Medulla oblongata (tissue), 1 donor: ENCODE results near the gene PUM2.

Source experiments
- DNase-seq: peaks from one replicate; pipeline ENCODE4 v3.0.0-alpha.2; 2015; ENCODE audit errors: extremely low spot score

The PUM2 gene

DNA sequence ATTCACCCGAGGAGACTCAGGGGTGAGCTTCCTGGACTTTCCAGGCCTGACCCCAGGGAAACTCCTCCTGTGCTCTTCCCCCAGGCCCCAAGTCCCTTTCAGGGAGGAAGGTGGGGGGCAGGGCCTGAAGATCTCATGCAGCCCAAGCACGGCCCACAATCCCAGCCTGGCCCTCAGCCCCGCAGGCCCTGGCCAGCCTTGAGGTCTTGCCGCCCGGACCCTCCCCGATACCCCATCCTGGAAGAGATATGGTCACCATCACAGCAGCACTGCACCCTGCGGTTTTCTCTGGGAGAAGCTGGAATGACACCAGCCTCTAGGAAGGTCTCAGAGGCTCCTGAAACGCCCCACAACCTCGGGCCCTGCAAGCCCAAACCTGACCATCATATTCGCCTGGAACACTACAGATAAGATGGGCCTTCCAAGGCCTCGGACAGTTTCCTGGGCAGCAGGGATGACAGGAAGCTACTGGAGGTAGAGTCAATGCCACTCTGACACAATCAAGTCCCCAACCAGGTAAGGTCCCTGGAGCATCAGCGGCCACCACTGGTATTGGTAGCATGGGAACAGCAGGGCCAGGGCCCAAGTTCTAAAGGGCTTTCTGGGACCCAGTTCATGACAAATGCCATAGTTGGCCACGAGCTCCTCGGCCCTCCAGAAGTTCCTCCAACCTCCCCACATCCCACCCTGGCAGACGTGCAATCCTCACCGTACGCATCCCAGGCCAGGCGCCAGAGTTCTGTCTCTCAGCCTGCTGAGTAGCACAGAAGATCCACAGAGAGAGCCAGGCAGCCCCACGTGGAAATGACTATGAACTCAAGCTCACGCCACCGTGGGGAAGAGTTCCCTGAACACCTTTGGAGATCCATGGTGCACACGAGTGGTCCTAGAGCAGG, 134.3 kb downstream of the PUM2 start:
- DNase-seq: no peak

- DNase-seq: no peak
Measured at GRCh38 chr2:20215183-20216040, 135.2 kb downstream of the PUM2 start.

DNA sequence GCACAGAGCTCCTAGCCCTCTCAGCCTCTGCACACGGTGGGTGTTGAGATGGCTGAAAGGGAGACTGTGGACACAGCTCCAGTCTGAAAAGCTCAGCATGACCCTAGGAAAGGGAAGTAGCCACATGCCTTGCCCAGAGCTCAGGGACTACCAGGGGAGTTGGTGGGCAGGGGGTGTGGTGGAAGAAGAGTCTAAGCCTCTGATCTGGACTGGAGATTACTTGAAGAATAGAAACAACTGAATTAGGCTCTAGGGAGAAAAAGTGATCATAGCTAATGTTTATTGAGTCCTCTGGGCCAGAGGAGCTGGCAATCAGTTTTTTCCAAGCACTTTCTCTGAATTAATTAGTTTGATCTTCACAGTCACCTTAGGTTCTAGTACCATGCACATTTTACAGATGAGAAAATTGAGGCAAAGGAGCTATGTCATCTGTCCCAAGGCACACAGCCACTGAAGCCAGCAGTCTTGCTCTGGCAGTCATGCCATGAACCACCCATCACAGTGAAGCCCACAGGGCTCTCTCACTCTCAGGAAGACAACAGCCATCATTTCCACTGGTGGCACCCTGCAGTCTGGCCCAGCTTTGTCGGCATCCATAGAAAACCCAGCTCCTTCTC, 136.0 kb downstream of the PUM2 start:
- no peak for DNase-seq

DNA sequence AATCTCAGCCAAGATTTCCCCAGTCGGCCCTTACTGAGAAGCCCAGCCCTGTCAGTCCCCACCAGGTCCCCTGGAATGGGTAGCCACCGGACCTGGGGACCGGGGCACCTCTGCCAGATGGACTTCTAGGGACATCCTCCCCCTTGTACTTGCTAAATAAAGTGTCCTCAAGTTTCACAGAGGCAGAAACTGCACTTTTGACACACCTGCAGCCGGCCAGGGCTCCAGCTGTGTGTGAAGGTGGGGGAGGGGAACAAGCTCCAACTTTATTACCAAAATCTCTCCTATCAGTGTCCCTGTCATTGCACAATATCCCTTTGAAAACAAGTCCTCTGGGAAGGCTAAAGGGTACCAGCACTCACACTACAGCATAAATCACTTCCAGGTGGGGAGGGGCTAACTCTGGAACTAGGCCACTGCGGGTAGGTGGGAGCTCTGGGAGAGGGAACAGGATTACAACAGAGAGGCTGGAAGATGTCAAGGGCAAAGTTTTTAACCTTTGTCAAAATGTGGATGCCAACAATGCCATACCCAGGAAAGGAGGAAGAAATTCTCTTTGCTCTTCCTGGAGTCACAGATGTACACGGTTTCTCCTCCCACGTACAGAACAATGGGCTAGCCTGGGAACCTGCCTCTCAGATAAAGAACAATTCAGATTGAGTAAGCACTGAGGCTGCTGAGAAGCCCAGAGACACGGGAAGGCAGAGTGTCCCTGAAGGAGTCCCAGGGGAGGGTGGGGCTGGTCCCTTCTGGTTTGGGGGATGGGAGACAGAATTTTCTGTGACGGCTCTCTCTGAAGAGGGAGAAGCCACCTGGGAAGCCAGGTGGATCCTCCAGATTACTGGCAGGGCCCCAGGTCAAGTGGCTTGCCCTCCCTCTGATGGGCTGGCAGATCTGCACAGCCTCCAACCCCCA, 136.7 kb downstream of the PUM2 start:
- DNase-seq: no peak

- no peak for DNase-seq
Measured at GRCh38 chr2:20212871-20213503, 137.7 kb downstream of the PUM2 start.

DNA sequence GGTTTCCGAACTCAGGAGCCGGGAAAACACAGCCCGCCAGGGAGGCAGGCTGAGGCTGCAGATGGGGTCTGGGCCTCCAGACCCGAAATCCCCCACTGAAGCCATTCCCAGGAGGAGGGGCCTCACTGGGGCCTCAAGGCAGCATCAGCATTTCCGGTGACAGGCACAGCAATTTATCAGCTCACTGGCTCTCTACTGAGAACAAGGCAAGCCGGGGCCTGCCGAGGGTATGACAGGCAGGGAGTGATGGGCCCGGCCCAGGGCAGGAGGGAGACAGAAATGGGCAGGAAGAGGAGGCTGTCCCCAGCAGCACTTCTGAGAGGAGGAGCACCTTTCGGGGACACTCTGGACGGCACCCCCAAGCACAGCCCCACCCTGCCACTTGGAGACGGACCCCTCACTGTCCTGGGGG, 138.2 kb downstream of the PUM2 start:
- no peak for DNase-seq

DNA sequence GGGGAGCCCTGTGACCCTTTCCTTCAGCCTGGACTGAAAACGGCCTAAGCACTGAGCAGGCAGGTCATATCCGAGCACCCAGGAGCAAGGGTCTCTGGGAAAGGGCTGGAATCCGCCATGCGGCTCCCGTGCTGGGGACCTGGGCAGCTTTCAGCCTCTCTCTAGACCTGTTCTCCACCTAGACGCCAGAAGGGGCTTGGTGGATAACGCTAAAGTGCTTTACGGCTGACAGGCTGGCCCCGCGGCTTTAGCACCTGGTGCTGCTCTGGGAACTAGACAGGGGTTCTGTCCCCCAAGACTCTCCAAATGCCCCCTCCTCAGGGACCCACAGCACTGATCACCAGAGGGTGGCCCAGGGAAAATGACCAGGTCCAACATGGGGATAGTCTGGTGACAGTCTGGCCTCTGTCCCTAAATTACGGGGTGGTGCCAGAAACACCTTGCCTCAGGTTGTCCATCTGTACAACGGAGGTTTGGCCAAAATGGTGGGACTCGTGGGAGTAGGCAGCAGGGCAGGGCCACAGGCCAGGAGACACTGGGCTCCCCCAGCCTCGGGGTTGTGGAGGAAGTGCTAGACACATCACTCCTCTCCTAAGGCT, 138.7 kb downstream of the PUM2 start:
- no peak for DNase-seq

GRCh38 chr2:20211420-20211819, 139.2 kb downstream of the PUM2 start:
- DNase-seq: no peak

- no peak for DNase-seq
Measured at GRCh38 chr2:20210462-20210861, 140.2 kb downstream of the PUM2 start.

DNA sequence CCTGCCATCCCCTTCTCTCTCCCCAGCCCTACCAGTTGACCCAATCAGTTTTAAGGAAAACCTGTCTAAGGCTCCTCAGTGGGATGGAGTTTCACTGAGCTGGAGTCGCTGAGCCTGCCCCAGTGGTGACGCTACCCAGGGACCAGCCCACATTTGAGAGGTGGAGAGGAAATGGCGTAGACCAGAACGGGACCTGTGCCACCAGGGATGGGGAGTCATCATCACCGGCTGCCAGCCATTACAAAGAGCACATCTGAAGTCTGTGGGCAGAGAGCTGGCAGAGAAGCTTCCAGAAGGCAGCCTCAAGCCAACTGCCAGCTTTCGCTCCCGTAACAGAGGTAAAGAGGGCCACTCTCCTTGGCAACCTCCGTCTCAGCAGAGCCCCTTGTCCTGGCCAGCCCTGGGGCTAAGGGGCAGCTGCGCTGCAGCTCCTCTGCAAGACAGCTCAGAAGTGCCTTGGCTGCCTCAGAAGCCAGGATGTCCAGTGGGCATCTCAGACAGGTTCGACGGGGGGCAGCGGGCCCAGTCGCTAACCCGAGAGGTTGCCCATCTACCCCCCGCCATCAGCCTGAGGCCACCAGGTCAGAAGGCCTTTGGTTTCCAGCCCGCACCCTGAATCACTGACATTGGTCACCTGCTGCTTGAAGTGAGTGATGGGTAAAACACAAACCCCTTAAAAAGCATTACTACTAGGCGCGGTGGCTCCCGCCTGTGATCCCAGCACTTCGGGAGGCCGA, 141.1 kb downstream of the PUM2 start:
- no peak for DNase-seq

DNA sequence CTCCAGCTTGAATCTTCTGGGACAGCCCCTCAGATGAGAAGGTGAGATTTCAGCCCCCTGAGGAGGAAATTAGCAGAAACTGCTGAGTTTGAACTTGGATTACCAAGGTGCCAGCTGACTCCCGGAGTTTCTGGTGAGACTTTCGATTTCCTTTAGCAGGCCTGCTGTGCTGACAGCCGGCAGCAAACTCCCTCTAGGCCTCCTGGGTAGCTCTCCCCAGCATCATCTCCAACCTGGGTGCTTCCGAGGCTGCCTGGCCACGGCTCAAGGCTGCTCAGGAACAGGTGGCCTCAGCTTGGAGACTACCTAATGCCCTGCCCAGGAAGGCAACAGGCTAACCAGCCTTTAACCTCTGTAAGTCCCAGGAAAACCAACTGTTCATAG, 142.2 kb downstream of the PUM2 start:
- DNase-seq: no peak

DNA sequence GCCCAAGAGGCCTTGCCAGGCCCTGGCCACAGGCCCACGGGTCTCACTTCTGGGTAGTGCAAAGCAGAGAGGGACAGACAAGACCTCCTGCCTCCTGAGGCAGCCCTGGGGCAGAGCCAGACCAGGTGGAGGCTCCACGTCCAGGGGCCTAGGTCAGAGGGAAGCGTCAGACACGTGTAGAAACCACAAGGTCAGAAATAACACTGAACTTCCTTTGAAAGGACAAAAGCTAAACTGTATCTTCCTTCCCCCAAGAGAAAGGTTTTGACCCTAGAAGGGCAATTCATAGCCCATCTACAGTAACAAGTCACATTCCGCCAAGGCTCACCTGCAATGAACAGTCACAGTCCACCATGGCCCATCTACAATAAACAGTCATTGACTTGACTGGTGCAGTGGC, 143.6 kb downstream of the PUM2 start:
- no peak for DNase-seq

- DNase-seq: no peak
Measured at GRCh38 chr2:20205915-20206524, 144.6 kb downstream of the PUM2 start.

DNA sequence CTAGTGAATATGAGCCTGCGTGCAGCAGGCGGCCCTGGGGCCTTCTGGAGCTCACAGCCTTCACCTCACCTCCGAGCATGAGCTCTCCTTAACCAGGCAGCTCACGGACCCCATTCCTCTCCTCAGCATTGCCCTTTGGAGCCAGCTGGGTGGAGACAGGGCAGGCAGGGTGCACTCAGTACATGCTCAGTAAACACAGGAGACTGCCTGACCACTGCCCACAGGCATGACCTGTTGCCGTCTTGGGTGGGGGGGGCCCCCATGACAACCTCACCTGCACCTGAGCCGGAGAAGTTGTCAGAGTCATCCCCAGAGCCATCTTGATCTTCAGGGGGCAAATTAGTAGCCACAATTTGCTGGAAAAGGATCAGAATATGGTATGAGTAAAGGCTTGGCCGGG, 145.6 kb downstream of the PUM2 start:
- DNase-seq: no peak

DNA sequence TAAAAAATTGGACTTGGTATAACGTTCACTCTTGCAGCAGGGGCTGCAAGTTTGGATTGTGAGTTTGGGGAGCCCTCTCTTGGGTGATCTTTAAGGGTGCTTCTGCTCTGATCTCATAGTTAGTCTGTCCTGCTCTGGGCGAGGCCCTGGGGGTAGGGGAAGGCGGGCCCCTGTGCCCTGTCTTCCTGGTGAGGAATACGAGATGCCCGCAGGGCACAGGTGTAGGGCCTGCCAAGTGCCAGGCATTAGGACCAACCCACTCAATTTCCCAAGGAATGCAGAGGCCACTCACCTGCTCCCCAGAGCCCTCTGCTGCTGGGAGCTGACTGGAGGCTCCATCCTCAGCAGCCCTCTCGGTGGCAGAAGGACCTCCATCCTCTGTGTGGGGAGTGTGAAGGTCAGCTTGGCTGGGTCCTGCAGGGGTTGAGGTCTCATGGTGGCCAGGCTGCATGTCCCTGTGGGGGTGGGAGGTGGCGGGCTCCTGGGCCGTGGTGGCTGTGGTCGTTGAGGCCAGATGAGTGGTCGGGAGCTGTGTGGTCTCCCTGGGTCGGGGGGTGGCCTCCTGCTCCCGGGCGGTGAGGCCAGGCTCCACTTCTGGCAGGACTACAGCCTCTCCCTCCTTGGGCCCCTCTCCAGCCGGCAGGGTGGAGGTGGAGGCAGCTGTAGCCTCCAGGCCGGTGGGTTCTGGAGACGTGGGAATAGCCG, 147.0 kb downstream of the PUM2 start:
- DNase-seq: no peak

DNA sequence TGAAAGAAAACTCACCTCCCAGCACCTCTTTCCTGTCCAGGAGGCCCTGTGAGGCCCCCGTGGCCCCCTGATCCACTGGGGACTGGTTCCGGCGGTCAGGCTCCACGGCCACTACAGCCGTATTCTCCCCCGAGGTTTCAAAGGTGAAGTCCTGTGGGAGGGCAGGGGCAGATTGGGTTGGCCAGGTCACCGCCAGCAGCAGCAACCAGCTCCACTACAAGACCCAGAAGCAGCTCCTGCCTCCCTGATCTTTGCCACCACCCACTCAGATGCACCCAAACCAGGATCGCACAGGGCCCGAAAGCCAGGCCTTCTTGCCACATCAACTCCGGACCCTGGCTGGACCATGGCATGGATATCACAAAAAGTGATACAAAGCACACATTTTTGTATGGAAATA, 147.6 kb downstream of the PUM2 start:
- DNase-seq: no peak

DNA sequence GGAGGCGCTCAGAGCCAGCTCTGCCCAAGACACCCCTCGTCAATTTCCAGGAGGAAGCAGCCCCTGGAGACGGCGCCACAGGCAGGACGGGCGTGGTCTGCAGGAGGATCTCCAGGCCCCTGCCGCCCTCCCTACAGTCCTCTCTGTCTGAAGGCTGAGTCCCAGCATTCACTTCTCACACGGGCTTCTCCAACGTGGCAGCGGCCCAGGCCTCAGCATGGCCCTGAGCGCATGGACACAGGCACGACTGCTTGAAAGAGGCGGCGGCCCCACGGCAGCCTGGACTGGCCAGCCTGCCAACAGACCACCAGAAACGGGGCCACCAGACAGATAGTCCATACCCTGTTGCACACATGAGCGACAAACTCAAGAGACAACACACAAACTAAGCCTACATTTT, 149.0 kb downstream of the PUM2 start:
- no peak for DNase-seq

GRCh38 chr2:20200697-20201555, 149.7 kb downstream of the PUM2 start:
- no peak for DNase-seq
